ENCODE results near the gene SORCS2. TPM values are rescaled to one million over a fixed set of nuclear protein-coding genes. Genes with fewer than 3 reads are reported as not detected.

Gene SORCS2
- total and polyA plus RNA-seq, 2 of the 13 experiments (the other 11 are each of a cell fraction or from before 2014, with no cell fraction given), result 0.82 to 1.0 TPM

GRCh38 chr4:7638984-7639789, 446.8 kb downstream of the SORCS2 start (continued):
- no peak for TF ChIP-seq ZBTB3 (CRISPR knock-in tag; IDR thresholded peaks at IDR 0.05; ENCODE audit: borderline replicate concordance, low read depth)
- TF ChIP-seq KLF12 (CRISPR knock-in tag; IDR thresholded peaks at IDR 0.05; ENCODE audit: borderline replicate concordance), result no peak
- TF ChIP-seq ZKSCAN5 (CRISPR knock-in tag; IDR thresholded peaks at IDR 0.05), result no peak
- no peak for TF ChIP-seq ZFP90 (CRISPR knock-in tag; IDR thresholded peaks at IDR 0.05; ENCODE audit: borderline replicate concordance)
- 0 out of 2 replicates have a peak, but pooled peaks have one; percentile 8 for TF ChIP-seq MIER2 (CRISPR knock-in tag; IDR thresholded peaks at IDR 0.05)
- TF ChIP-seq, protein P1, sequence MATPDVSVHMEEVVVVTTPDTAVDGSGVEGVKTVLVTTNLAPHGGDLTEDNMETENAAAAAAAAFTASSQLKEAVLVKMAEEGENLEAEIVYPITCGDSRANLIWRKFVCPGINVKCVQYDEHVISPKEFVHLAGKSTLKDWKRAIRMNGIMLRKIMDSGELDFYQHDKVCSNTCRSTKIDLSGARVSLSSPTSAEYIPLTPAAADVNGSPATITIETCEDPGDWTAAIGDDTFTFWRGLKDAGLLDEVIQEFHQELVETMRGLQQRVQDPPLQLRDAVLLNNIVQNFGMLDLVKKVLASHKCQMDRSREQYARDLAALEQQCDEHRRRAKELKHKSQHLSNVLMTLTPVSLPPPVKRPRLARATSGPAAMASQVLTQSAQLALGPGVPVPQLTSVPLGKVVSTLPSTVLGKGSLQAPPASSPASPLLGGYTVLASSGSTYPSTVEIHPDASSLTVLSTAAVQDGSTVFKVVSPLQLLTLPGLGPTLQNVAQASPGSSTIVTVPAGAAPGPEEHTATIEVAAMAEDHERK (CRISPR knock-in tag; IDR thresholded peaks at IDR 0.05; ENCODE audit: low read depth), result no peak
- peak; percentile 54 for TF ChIP-seq NR2F6 (IDR thresholded peaks at IDR 0.05)
- TF ChIP-seq NR2F6 (CRISPR knock-in tag; IDR thresholded peaks at IDR 0.05), result 0 out of 2 replicates have a peak, but pooled peaks have one; percentile 49
- TF ChIP-seq ZNF768 (CRISPR knock-in tag; IDR thresholded peaks at IDR 0.05), result no peak
- TF ChIP-seq ZNF317 (CRISPR knock-in tag; IDR thresholded peaks at IDR 0.05), result no peak
- TF ChIP-seq, protein P2, sequence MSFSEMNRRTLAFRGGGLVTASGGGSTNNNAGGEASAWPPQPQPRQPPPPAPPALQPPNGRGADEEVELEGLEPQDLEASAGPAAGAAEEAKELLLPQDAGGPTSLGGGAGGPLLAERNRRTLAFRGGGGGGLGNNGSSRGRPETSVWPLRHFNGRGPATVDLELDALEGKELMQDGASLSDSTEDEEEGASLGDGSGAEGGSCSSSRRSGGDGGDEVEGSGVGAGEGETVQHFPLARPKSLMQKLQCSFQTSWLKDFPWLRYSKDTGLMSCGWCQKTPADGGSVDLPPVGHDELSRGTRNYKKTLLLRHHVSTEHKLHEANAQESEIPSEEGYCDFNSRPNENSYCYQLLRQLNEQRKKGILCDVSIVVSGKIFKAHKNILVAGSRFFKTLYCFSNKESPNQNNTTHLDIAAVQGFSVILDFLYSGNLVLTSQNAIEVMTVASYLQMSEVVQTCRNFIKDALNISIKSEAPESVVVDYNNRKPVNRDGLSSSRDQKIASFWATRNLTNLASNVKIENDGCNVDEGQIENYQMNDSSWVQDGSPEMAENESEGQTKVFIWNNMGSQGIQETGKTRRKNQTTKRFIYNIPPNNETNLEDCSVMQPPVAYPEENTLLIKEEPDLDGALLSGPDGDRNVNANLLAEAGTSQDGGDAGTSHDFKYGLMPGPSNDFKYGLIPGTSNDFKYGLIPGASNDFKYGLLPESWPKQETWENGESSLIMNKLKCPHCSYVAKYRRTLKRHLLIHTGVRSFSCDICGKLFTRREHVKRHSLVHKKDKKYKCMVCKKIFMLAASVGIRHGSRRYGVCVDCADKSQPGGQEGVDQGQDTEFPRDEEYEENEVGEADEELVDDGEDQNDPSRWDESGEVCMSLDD (CRISPR knock-in tag; IDR thresholded peaks at IDR 0.05; ENCODE audit: borderline replicate concordance), result no peak
- TF ChIP-seq ZNF350 (CRISPR knock-in tag; IDR thresholded peaks at IDR 0.05; ENCODE audit: borderline replicate concordance, low read depth), result no peak
- no peak for TF ChIP-seq ZFP41 (CRISPR knock-in tag; IDR thresholded peaks at IDR 0.05; ENCODE audit: borderline replicate concordance)
- no peak for TF ChIP-seq SP1 (IDR thresholded peaks at IDR 0.05)
- no peak for TF ChIP-seq SP1 (CRISPR knock-in tag; IDR thresholded peaks at IDR 0.05)
- peak; percentile 64; the same call in 1 of the 2 replicates for TF ChIP-seq SP5 (CRISPR knock-in tag; IDR thresholded peaks at IDR 0.05; ENCODE audit: borderline replicate concordance, low read depth)
- TF ChIP-seq HNF1A (IDR thresholded peaks at IDR 0.05; ENCODE audit: low read depth), result no peak
- no peak; the same call in 1 of the 2 replicates for TF ChIP-seq HNF1A (CRISPR knock-in tag; IDR thresholded peaks at IDR 0.05; ENCODE audit: borderline replicate concordance)
- no peak for TF ChIP-seq ZNF782 (CRISPR knock-in tag; IDR thresholded peaks at IDR 0.05; ENCODE audit: borderline replicate concordance)
- TF ChIP-seq TCF12 (IDR thresholded peaks at IDR 0.05), result no peak
- no peak for TF ChIP-seq TCF12 (CRISPR knock-in tag; IDR thresholded peaks at IDR 0.05)
